Hematopoietic multipotent progenitor cell treated with erythropoietin and hydrocortisone succinate and interleukin-3 and kit ligand, for 6 days (in vitro differentiated cells): ENCODE data around the gene GPSM1.

ENCODE experiments used
- DNase-seq: peaks from one replicate; pipeline ENCODE4 v3.0.0-alpha.2; 2015

GPSM1 gene

GRCh38 chr9:136327304-136327974 lies at the start of gene GPSM1:
Gene GPSM1, plus strand, starts transcription at chr9:136327539. Its CDS starts 157 bp downstream, at chr9:136327696.
- no peak for DNase-seq

GRCh38 chr9:136277746-136278145 lies 49.6 kb upstream of the GPSM1 start:
- DNase-seq = no peak

DNA sequence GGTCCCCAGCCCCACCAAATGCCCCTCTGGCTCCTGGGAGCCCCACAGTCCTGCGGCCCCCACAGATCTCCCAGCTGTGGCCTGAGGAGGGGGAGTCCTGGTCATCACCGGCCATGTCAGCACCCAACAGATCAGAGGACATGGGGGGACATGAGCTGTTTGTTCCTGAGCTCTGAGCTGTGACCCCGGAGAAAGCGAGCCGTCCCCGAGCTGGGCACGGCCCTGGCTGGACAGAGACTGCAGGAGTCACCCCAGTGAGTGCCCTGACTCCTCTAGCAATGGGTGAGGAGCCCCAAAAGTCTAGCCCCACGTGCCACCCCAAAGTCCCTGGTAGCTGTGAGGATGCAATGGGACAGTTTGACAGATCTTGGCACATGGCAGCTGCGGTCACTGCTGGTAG lies 49.1 kb upstream of the GPSM1 start:
- no peak for DNase-seq

DNA sequence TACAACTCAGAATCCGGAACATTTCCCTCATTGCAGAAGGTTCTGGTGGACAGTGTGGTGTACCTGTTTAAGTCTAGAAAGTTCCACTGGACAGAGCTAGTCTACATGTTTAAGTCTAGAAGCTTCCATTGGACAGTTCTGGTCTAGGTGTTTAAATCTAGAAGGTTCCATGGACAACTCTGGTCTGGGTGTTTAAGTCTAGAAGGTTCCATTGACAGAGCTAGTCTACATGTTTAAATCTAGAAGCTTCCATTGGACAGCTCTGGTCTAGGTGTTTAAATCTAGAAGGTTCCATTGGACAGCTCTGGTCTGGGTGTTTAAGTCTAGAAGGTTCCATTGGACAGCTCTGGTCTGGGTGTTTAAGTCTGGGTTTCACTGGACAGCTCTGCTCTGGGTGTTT lies 48.4 kb upstream of the GPSM1 start:
- no peak for DNase-seq

DNA sequence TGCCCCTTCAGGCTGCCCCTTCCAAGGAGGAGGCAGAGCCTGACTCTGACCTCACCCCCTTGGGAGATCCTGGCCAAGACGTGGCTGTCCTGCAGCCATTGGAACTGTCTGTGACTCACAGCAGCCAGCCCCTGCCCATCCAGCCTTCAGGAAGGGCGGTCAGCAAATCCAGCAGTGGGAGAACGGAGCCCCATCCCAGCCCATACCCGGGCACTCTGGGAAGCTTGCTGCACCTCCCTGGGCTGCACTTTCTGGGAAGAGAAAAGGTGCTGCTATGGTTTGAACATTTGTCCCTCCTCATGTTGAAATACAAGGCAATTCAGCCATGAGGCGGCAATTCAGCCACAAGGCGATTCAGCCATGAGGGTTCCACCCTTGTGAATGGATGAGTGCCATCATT lies 47.9 kb upstream of the GPSM1 start:
- no peak for DNase-seq

GRCh38 chr9:136280535-136281315 lies 46.6 kb upstream of the GPSM1 start:
- DNase-seq = no peak

DNA sequence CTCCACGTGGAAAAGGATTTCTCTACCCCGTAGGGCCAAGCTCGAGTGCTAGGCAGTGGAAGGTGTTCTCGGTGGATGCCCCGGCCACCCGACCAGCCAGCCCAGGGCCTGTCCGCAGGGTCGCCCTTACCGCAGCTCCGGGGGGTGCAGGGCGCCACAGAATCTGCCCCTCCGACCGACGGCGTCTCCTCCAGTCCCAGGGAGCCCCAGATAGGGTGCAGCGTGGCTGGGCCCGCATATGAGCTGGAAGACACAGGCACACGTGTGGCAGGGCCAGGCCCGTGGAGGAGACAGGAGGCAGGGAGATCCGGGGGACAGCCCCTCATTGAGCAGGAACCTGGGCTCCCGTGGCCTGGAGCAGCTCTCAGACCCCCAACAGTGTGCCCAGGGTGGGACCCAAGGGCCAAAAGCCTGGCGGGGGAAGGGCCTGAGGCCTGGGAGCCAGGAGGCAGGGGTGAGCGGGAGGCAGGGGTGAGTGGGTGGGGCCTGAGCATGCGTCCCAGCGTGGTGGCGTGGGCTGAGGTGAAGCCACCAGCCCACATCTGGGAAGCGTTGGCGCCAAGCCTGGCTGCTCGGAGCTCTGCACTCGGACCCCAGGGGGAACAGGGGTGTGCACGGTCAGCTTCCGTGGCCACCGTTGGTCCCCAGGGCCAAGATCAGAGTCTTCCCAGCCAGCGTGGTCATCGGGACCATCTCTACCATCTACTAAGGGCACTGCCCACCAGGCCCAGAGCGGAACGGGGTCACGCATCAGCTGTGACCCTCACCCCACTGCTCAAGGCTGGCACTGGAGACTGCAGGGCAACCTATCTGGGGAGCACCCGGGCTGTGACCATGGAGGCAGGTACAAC lies 45.7 kb upstream of the GPSM1 start:
- DNase-seq = no peak

GRCh38 chr9:136282272-136282861 lies 45.0 kb upstream of the GPSM1 start:
- peak; percentile 17 for DNase-seq

GRCh38 chr9:136283291-136284235 lies 43.8 kb upstream of the GPSM1 start:
- peak; percentile 88 for DNase-seq

DNA sequence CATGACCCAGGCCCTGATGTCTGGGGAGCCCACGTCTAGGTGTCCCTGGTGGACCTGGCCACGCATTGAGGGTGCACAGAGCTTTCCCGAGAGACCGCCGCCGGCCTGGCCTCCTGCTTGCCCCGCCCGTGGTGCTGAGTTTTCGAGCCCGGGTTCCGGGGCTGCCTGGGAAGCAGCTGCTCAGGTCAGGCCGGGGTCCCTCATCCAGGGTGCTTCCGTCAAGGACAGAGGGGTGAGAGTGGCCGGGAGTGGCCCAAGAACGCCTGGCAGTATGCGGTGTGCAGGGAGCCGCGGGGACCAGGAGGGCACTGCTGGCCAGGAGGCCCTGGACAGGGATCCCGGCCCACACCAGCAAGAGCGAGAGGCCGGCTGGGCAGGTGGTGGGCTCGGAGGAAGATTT lies 43.0 kb upstream of the GPSM1 start:
- DNase-seq = no peak

GRCh38 chr9:136284951-136285350 lies 42.4 kb upstream of the GPSM1 start:
- no peak for DNase-seq

GRCh38 chr9:136285501-136286358 lies 41.6 kb upstream of the GPSM1 start:
- no peak for DNase-seq

DNA sequence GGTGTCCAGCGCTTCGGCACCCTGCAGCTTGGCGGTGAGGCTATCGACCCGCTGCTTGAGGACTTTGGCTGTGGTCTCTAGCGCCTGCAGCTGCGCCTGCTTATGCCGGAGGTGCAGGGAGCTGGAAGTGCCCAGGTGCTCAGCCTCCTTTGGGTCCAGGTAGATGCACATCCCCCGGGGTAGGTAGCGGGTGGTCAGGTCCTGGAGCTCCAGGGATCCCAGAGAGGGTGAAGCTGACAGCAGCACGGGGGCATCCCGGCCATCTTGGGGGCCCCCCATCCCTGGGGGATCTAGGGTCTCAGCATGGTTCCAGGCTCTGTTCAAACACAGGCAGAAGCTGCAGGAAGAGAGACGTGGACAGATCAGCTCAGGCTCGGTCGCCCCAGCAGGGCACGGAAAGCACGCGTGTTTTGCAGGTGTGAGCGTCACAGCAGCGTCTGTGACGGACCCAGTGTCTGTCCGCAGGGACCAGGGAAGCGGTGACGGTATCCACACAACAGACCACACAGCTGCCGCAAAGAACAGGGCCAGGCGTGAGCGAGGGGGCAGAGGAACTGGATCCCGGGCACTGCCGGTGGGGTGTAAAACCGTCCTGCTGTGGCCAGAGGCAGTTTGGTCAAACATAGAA lies 40.9 kb upstream of the GPSM1 start:
- no peak for DNase-seq

DNA sequence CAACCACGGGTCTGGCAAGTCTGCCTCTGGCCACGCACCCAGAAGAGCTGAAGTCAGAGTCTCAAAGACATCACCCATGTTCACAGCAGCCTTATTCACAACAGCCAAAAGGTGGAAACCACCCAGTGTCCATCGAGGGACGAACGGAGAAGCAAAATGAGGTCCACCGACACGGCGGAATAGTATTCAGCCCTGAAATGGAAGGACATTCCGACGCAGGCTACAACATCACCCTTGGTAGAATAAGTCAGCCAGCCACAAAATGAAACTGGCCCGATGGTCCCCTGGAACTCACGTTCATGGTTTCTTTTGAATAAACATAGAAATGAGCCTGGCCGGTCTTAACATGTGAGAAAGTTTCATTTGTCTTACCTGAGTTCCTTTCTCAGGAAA lies 40.4 kb upstream of the GPSM1 start:
- DNase-seq = no peak

DNA sequence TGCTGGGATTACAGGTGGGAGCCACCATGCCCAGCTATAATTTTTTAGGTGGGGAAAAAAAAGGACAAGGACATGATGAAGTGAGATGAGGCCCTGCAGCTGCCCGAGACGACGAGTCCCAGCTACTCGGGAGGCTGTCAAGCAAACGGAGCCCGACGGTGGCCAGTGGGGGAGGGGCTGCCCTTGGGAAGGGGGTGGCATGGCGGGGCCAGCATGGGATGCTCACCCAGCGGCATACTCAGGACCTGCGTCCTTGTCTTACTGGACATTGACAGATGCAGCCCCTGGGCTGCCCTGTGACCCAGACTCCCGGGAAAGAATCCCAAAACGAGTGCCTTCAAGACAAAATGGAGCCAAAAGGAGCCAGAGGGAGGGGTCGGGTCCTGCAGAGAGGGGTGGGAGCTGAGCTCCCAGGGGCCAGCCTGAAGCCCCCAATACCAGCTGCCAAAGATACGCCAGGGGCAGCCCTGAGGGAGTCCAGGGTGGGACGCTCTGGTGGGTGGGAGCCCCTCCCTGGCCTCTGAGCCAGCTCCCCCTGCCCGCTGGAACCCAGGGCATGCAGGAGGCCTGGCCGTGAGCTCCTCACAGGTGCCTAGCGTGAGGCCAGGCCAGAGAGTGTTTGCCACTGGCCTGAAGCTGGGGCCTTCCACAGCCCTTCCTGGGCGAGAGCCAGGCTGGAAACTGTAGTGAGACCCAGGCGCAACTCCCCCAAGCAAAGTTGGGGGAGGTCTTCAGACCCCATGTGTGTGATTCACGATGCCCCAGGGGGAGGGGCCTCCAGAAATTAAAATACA lies 39.2 kb upstream of the GPSM1 start:
- no peak for DNase-seq

DNA sequence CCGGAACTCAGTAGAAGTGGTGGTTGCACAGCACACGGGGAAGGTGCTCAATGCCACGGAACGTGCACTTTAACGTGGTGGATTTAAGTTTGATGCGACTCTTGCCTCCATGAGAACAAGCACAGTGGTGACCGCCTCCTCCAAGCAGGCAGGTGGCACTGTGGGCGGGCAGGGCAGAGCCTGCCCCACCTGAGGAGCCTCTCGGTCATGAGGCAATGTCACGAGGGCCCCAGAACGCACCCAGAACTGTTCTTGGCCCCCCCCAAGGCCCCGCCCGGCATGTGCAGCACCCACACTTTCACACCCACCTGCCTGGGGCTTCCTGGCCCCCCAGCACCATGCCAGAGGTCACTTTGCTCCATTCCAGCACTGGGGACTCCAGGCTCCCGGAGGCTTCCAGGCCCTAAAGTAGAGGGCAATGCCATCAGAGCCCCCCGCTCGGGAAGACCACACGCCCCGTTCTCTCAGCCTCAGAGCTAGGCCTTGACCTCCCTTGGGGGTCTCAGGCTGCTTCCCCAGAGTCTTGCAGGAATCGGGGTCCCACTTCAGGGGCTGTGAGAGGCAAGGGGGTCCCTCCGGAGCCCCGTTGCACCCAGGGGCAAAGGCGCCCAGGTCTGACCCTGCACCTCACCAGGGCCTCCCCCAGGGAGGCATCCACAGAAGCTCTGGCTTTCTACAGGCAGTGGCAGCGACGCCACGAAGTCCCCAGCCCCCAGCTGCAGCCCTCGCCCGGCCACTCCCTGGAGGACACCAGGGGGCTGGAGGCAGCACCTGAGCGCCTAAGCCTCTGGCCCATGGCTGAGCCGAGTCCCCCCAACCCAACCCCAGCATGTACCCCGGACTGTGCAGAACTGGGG lies 37.5 kb upstream of the GPSM1 start:
- DNase-seq = no peak

DNA sequence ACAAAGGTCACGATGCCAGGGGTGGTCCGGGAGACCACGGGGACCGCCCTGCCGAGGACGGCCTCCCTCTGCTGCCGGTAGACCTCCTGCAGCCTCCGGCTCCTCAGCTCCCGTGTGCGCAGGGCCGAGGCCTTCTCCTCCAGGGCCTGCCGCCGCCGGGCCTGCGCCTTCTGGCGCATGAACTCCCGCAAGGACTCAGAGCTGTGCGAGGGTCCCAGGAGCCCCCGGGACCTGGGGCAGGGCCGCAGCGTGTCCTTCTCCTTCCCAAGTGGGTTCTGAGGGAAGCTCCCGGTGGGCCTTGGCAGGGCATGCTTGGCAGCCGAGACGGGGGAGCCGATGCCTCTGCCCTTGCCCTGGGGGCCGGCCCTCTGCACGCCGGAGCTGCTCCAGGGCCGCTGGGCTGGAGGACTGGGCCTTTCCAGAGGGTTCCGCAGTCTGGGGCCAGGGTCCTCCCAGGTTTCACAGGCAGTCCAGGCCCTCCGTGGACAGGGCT lies 36.8 kb upstream of the GPSM1 start:
- no peak for DNase-seq

GRCh38 chr9:136291306-136292025 lies 35.9 kb upstream of the GPSM1 start:
- DNase-seq = no peak
